HepG2 (cell line): Measurements from ENCODE around the gene DHX36. TPM values are rescaled to one million over a fixed set of nuclear protein-coding genes. Genes with fewer than 3 reads are reported as not detected.

Source experiments
- AGO2 ChIP-seq: fragments of 200-400 bp; formaldehyde crosslinking; optimal IDR thresholded peaks from 2 replicates; pipeline ENCODE3; 2017; ENCODE audit warnings: mild to moderate bottlenecking, low read depth, low read length, moderate library complexity
- ARNT ChIP-seq: fragments of 450-650 bp; IDR thresholded peaks from 2 replicates; pipeline ENCODE4 v1.6.1; 2017
- CREM ChIP-seq, 2 experiments: sonication (generic) in 1 of 2; formaldehyde crosslinking in 1 of 2; IDR thresholded peaks; 2 replicates each; pipeline versions ENCODE4 v1.4.0 to v1.6.1; 2016 to 2020; ENCODE audit warnings: antibody characterized with exemption in 1 of 2, mild to moderate bottlenecking in 1 of 2, missing genetic modification reagents in 1 of 2
- SALL1 ChIP-seq: sonication (generic); formaldehyde crosslinking; IDR thresholded peaks from 2 replicates; pipeline ENCODE4 v1.8.0; 2022; ENCODE audit warnings: mild to moderate bottlenecking, missing genetic modification reagents
- ZBTB25 ChIP-seq: IDR thresholded peaks from 2 replicates; pipeline ENCODE4 v1.6.1; 2018; ENCODE audit warnings: missing genetic modification reagents
- ZHX2 ChIP-seq, 2 experiments: sonication (generic) in 1 of 2; formaldehyde crosslinking in 1 of 2; IDR thresholded peaks; 2 replicates each; pipeline versions ENCODE4 v1.6.1 to v1.9.0; 2014 to 2022; ENCODE audit warnings: antibody characterized with exemption in 1 of 2, borderline replicate concordance in 1 of 2, inconsistent platforms in 1 of 2, low read depth in 1 of 2, missing genetic modification reagents in 1 of 2
- polyA plus RNA-seq, 8 experiments: library from polyadenylated mRNA; depleted of rRNA in 3 of 8; stranded (reverse) in 7 of 8; unstranded in 1 of 8; fragments of >200 nt; fragmentation: Illumina TruSeq in 4 of 8; extraction: Trizol in 4 of 8; gene quantifications; 2 replicates each; pipeline versions ENCODE4 v1.2.1 to v1.2.3, GENCODE V29; 2011 to 2016; ENCODE audit warnings: low read depth in 4 of 8, missing spikeins in 1 of 8, mixed read lengths in 1 of 8; ENCODE audit not compliant: insufficient read depth in 1 of 8
- total RNA-seq, 5 experiments: library from RNA; depleted of rRNA; stranded (reverse); fragments of >200 nt; fragmentation: Illumina TruSeq; extraction: Trizol; gene quantifications; 2 replicates each; pipeline ENCODE4 v1.2.3, GENCODE V29; 2016; ENCODE audit warnings: low read depth in 1 of 5

DHX36 gene
- total and polyA plus RNA-seq, 2 of the 13 experiments (the other 11 are each of a cell fraction or from before 2014, with no cell fraction given), result 30.3 to 44.2 TPM

GRCh38 chr3:154349223-154349622 lies 24.9 kb upstream of the DHX36 start (continued):
- no peak for TF ChIP-seq SALL1 (CRISPR knock-in tag)
- no peak for TF ChIP-seq CREM (IDR thresholded peaks at IDR 0.05)
- no peak for TF ChIP-seq CREM (CRISPR knock-in tag; IDR thresholded peaks at IDR 0.05)
- no peak for TF ChIP-seq ARNT
- no peak for TF ChIP-seq ZHX2 (IDR thresholded peaks at IDR 0.05; ENCODE audit: low read depth)
- no peak for TF ChIP-seq ZHX2 (CRISPR knock-in tag; IDR thresholded peaks at IDR 0.05; ENCODE audit: borderline replicate concordance)
- no peak for TF ChIP-seq ZBTB25
- no peak for TF ChIP-seq AGO2
